Posterior cingulate gyrus (tissue), 11 donors: ENCODE data around the gene DOC2A.
"Not testable (repeated sequence)": the region's sequence is repeated elsewhere in the genome, so short reads cannot be mapped to it uniquely, and the experiment has no call there.

Experiments
- DNase-seq, 10 donors: peaks; one replicate each; pipeline versions ENCODE4 v3.0.0 to v3.0.0-alpha.2; 2020 to 2021; ENCODE audit warnings: mixed read lengths in 3 of 10
- intact Hi-C: fragments of 100-400 bp; cut with DNase I; formaldehyde crosslinking; loops from one replicate; pipeline ENCODE4 v1.15.1; 2023

The DOC2A gene

GRCh38 chr16:30028438-30029076 lies 17.7 kb upstream of the DOC2A start:
- intact Hi-C loops: no loop called here
- no peak for DNase-seq

GRCh38 chr16:30027588-30028437 lies 17.0 kb upstream of the DOC2A start:
- intact Hi-C loops: no loop called here
- DNase-seq: no peak

GRCh38 chr16:30026449-30026848 lies 15.6 kb upstream of the DOC2A start:
- intact Hi-C loops: no loop called here
- no peak for DNase-seq

GRCh38 chr16:30025574-30025973 lies 14.7 kb upstream of the DOC2A start:
- intact Hi-C loops: no loop called here
- peak in 1 of 10 donors; percentile 74 for DNase-seq

- intact Hi-C loops: no loop called here
These were observed 14.3 kb upstream of the DOC2A start for GRCh38 chr16:30025156-30025555.

GRCh38 chr16:30024451-30024850 lies 13.6 kb upstream of the DOC2A start:
- intact Hi-C loops: loop anchor here (5.0 kb wide), 1 partner anchor 207 kb away; the partner anchor contains the start of gene PAGR1
- no peak for DNase-seq

More at GRCh38 chr16:30025156-30025555, 14.3 kb upstream of the DOC2A start:
- no peak for DNase-seq

GRCh38 chr16:30023586-30023985 lies 12.8 kb upstream of the DOC2A start:
- intact Hi-C loops: loop anchor here (5.0 kb wide), 1 partner anchor 206 kb away; the partner anchor contains the start of gene PAGR1

GRCh38 chr16:30022887-30023286 lies 12.1 kb upstream of the DOC2A start, which contains the start of gene C16orf92:
Gene C16orf92 (plus strand): TSS chr16:30023198. CDS start chr16:30023341, 143 bp downstream.
- intact Hi-C loops: loop anchor here (5.0 kb wide), 1 partner anchor 206 kb away; the partner anchor contains the start of gene PAGR1

More at GRCh38 chr16:30023586-30023985, 12.8 kb upstream of the DOC2A start:
- peak in 1 of 10 donors; percentile 67 for DNase-seq

GRCh38 chr16:30018731-30019158 lies 7.9 kb upstream of the DOC2A start:
- intact Hi-C loops: no loop called here
- peak in 2 of 10 donors; percentile 71 to 81 for DNase-seq

More at GRCh38 chr16:30022887-30023286, 12.1 kb upstream of the DOC2A start, which contains the start of gene C16orf92:
- DNase-seq: peak in 1 of 10 donors; percentile 74

GRCh38 chr16:30017937-30018336 lies 7.1 kb upstream of the DOC2A start:
- peak in 1 of 10 donors; percentile 1 for DNase-seq
- intact Hi-C loops: not testable (repeated sequence)

- no peak for DNase-seq
- intact Hi-C loops: no loop called here
These were observed 6.4 kb upstream of the DOC2A start for GRCh38 chr16:30017277-30017656.

GRCh38 chr16:30016555-30017276 lies 5.9 kb upstream of the DOC2A start:
- intact Hi-C loops: no loop called here
- DNase-seq: peak in 1 of 10 donors; percentile 2

- intact Hi-C loops, DNase-seq: not testable (repeated sequence)
These were observed 4.6 kb upstream of the DOC2A start for GRCh38 chr16:30015450-30015849.

GRCh38 chr16:30012598-30012997 lies 1.8 kb upstream of the DOC2A start:
- intact Hi-C loops: not testable (repeated sequence)
- peak in 1 of 10 donors; percentile 66 for DNase-seq

- intact Hi-C loops: no loop called here
These were observed 1.1 kb upstream of the DOC2A start for GRCh38 chr16:30011714-30012504.

GRCh38 chr16:30009990-30010843 lies 610 bp downstream of the DOC2A start:
- peak in 2 of 10 donors; percentile 77 to 85 for DNase-seq
- intact Hi-C loops: no loop called here

More at GRCh38 chr16:30011714-30012504, 1.1 kb upstream of the DOC2A start:
- peak in 1 of 10 donors; percentile 85 for DNase-seq

- DNase-seq: peak in 2 of 10 donors; percentile 42 to 88
- intact Hi-C loops: no loop called here
These were observed 1.6 kb downstream of the DOC2A start for GRCh38 chr16:30009085-30009862.

- DNase-seq: no peak
- intact Hi-C loops: no loop called here
These were observed 3.4 kb downstream of the DOC2A start for GRCh38 chr16:30007378-30007895.
